ENCODE results near the gene GNAO1. TPM values are rescaled to one million over a fixed set of nuclear protein-coding genes. Genes with fewer than 3 reads are reported as not detected.

GNAO1 gene
- total and polyA plus RNA-seq, 7 donors = 0.35 to 1.9 (median 0.60) TPM

GRCh38 chr16:56336071-56336688 lies 144.9 kb downstream of the GNAO1 start:
- intact Hi-C loops (cut with DNase I) = no loop called here
- H3K9me3 ChIP-seq = no peaks in the 10 kb centered on the region
- no peaks in the 10 kb centered on the region for H3K36me3 ChIP-seq (ENCODE audit: insufficient read depth in 1 of 2, low read depth in 1 of 2)
- H3K4me3 ChIP-seq = no peak overlapping the region
- ATAC-seq = peak; percentile 33 to 82 (median 78)
- WGBS, 3 donors = 77 to 85% (median 79%) methylated on average over 8 of the region's 8 CpGs
- H3K27me3 ChIP-seq (ENCODE audit: insufficient read depth in 3 of 3, low read length in 2 of 3) = no peaks in the 10 kb centered on the region
- peak; percentile 51 to 81 for DNase-seq
- H3K27ac ChIP-seq = no peak overlapping the region
- H3K4me1 ChIP-seq = no peaks in the 10 kb centered on the region
- TF ChIP-seq, protein P1, sequence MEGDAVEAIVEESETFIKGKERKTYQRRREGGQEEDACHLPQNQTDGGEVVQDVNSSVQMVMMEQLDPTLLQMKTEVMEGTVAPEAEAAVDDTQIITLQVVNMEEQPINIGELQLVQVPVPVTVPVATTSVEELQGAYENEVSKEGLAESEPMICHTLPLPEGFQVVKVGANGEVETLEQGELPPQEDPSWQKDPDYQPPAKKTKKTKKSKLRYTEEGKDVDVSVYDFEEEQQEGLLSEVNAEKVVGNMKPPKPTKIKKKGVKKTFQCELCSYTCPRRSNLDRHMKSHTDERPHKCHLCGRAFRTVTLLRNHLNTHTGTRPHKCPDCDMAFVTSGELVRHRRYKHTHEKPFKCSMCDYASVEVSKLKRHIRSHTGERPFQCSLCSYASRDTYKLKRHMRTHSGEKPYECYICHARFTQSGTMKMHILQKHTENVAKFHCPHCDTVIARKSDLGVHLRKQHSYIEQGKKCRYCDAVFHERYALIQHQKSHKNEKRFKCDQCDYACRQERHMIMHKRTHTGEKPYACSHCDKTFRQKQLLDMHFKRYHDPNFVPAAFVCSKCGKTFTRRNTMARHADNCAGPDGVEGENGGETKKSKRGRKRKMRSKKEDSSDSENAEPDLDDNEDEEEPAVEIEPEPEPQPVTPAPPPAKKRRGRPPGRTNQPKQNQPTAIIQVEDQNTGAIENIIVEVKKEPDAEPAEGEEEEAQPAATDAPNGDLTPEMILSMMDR (IDR thresholded peaks at IDR 0.05) = no peak

DNA sequence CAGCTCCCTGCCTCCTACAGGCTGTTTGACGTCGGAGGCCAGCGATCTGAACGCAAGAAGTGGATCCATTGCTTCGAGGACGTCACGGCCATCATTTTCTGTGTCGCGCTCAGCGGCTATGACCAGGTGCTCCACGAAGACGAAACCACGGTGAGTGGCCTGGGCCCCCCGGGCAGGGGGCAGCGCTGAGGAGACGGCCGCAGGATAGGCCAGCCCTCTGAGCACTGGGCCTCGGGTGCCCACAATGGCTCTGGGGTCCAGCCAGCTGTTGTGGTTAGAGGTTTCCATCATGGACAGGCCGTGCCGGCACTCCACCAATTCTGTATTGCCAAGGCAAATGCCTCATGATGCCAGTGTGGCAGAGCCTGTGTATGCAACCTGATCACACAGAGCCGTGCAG lies 145.4 kb downstream of the GNAO1 start:
- no peaks in the 10 kb centered on the region for H3K27me3 ChIP-seq (ENCODE audit: insufficient read depth in 3 of 3, low read length in 2 of 3)
- no peak overlapping the region for H3K27ac ChIP-seq
- H3K36me3 ChIP-seq (ENCODE audit: insufficient read depth in 1 of 2, low read depth in 1 of 2) = no peaks in the 10 kb centered on the region
- TF ChIP-seq, protein P1 (IDR thresholded peaks at IDR 0.05) = no peak
- ATAC-seq (peak in 3 of 4 donors; percentile 6 to 43 (median 38)), DNase-seq (peak in 1 of 2 donors; percentile 46)
- 79 to 85% (median 80%) methylated on average over 21 of the region's 21 CpGs for WGBS, 3 donors
- no peaks in the 10 kb centered on the region for H3K9me3 ChIP-seq
- intact Hi-C loops (cut with DNase I) = no loop called here
- no peak overlapping the region for H3K4me3 ChIP-seq
- no peaks in the 10 kb centered on the region for H3K4me1 ChIP-seq

GRCh38 chr16:56337131-56337857 lies 146.0 kb downstream of the GNAO1 start:
- TF ChIP-seq, protein P1 (IDR thresholded peaks at IDR 0.05) = no peak
- ATAC-seq (peak in 1 of 4 donors; percentile 20), DNase-seq (peak in 1 of 2 donors; percentile 27)
- Histone ChIP-seq H3K4me3 (no peak overlapping the region), H3K27me3 (ENCODE audit: insufficient read depth in 3 of 3, low read length in 2 of 3) (no peaks in the 10 kb centered on the region), H3K9me3 (no peaks in the 10 kb centered on the region), H3K27ac (no peak overlapping the region), H3K4me1 (no peaks in the 10 kb centered on the region), H3K36me3 (ENCODE audit: insufficient read depth in 1 of 2, low read depth in 1 of 2) (no peaks in the 10 kb centered on the region)
- intact Hi-C loops (cut with DNase I) = no loop called here
- 89 to 93% (median 89%) methylated on average over 11 of the region's 11 CpGs for WGBS, 3 donors

DNA sequence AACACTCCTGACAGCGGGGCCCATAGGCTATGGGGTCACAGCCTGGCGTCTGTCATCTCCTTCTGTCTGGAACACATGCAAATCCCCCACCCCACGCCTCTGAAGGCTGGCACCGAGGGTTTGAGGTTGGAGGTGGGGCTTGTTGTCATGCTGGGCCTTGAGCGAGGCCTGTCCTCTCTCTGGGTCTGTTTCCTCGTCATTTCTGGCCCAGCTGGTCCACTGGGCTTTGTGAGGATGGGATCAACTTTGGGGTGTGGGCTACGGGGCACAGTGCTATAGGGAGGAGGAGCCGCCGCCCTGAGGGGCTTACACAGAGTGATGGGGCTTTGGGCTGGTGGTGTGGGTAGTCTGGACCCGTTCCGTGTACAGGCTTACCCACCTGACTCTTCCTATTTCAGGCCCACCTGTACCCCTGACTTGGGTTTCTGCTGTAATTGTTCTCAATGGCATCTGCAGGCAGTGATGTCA lies 146.6 kb downstream of the GNAO1 start:
- DNase-seq = peak in 1 of 2 donors; percentile 31
- no peak overlapping the region for H3K27ac ChIP-seq

More for the DNA sequence above, 146.6 kb downstream of the GNAO1 start:
- Histone ChIP-seq H3K27me3 (ENCODE audit: insufficient read depth in 3 of 3, low read length in 2 of 3) (no peaks in the 10 kb centered on the region), H3K4me1 (no peaks in the 10 kb centered on the region), H3K36me3 (ENCODE audit: insufficient read depth in 1 of 2, low read depth in 1 of 2) (no peaks in the 10 kb centered on the region), H3K9me3 (no peaks in the 10 kb centered on the region), H3K4me3 (no peak overlapping the region)
- no peak for ATAC-seq
- intact Hi-C loops (cut with DNase I) = no loop called here
- 90 to 92% (median 92%) methylated on average over 10 to 11 of the region's 11 CpGs for WGBS, 3 donors
- TF ChIP-seq, protein P1 (IDR thresholded peaks at IDR 0.05) = no peak

Measured in psoas muscle (tissue), 8 donors.